HG02678 (cell line): ENCODE data around the gene HRNR.

Experiments used
- ATAC-seq: cut with Tn5 transposase; IDR thresholded peaks from one replicate; pipeline ENCODE4 v1.9.1; 2021; ENCODE audit warnings: mild to moderate bottlenecking, moderate library complexity; ENCODE audit not compliant: unreplicated experiment

The HRNR gene

DNA sequence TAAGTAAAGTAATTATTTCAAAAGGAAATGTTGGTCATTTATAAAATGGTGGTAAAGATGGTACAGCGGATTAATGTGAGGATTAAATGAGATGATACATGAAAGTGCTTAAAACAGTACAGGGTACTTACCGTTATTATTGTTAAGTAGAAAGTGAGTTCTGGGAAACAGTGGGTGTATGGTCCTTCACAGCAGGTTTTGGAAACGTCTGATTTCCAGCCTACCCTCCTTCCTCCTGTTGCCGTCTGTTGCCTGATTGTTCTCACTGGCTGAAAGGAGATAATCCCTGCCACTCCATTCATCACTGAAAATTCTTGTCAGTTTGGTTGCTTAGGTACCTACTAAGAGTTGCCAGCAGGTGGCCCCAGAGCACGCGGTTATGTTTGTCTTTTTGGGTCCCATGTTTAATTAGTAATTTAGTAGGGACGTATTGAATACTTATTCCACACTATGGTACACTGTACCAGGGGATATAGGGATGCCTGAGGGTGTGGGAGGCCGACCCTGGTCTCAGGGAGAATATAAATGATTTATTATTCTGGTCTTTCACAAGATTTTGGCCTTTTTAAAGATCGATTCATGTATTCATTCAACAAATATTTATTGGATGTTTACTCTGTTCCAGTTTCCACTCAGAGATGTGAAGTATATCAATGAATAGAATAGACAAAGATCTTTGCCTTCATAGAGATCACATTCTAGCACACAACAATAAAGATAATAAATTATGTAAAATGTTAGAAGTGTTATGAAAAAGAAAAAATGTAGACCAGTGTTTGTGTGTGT, 34.1 kb downstream of the HRNR start:
- ATAC-seq = peak; percentile 58

DNA sequence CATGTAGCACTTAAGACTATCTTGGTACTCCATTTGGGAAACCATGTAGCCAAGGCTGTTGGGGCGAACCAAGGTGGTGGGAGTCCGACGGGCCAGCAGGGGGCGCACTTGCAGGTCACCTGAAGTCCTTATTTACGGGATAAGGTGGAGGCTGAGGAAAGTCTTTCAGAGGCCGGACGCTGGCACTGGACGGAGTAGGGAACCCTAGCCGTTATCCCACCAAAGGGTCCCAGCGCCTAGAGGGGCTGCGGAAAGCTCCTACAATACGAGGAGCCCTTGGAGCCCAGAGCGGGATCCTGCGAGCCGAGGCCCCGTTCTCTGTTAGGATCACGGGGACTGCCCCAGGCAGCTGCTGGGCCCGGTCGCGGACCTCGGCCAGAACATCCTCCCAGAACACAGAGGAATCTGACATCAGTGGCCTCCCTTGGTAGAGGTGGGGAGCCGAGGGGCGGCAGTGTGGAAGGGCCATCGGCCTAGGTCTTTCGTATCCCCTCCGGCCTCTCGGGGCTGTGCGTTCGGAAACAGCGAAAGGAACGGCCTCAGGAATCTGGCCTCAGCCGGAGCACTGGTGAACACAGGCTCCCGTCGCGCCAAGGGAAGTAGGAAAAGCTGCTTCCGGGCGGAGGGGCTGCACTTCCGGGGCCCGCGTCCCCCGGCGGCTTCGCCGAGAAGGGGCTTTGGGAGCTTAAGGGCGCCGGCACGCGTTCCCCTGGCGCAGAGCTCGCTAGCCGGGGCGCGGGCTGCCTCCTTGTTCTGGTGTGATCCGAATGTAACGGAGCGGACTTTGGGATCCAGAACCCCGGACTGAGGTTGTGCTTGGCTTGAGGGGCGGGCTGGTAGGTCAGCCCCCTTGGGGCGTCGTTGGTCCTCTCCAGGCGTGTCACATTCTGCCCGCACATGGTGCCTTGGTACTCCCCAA, 35.1 kb downstream of the HRNR start:
- peak; percentile 42 for ATAC-seq

DNA sequence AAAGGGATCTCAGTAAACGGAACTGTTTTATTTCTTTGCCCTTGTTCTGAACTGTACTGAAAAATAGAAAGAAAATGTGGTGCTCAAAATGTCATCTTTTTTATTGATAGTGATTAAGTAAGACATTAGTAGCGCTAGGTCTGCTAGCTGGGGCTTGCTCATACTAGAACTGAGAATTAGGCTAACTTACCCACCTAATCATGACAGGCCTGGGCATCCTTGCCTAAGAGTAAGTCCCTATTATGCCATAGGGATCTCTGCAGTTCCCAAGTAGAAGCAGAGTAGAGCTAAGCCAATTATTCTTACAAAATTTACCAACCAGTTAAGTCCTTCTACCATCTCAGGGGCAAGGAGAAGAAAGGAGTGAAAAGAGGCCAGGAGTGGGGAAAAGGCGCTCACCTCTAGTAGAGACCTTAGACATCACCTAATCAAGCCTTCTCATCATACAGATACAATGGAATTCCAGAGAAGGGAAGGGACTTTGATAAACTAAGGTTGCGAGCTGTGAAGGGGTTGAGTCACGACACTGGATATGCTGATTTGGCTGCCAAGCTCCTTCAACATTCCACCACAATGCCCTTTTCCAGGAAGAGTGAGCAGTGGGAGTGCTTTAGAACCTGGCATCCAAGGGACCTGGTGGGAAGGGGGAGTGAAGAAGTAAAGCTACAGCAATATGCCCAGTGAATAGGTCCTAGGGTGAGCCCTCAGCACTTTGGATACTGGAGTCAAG, 37.3 kb downstream of the HRNR start:
- ATAC-seq = no peak

DNA sequence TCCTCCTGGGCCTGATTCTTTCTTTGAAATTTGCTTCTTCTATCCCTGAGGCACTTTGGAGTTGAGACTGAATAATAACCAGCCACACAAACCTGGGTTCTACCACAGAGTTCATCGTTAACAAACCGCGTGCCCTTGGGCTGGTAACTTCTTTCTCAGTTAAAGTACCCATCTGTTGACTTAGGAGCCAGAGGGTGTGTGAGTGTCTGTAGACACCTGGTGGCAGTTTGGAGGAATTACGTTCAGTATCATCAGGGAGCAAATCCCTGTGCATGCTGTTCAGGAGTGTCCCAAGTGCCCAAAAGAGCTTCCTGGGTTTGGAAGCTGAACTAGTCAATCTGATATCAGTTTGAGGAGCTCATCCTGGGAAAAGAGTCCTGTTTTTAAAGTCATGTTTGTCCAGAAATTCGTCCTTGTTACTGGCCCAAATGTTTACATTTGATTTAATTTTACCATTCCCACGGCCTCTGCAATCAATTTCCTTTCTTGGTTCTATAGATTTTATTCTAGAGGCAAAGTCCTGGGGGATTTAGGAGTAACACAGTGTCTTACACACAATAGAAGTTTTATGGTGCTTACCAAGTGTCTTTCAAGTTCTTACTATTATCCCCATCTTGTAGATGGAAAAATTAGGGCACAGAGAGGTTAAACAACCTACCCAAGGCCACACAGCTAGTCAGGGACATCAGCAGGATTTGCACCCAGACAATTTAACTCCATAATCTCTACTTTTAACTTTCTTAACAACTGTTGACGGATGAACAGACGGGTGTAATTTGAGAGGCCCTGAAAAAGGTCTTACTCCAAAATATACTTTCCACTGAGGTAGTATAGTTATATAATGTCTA, 38.2 kb downstream of the HRNR start:
- ATAC-seq = peak; percentile 61

DNA sequence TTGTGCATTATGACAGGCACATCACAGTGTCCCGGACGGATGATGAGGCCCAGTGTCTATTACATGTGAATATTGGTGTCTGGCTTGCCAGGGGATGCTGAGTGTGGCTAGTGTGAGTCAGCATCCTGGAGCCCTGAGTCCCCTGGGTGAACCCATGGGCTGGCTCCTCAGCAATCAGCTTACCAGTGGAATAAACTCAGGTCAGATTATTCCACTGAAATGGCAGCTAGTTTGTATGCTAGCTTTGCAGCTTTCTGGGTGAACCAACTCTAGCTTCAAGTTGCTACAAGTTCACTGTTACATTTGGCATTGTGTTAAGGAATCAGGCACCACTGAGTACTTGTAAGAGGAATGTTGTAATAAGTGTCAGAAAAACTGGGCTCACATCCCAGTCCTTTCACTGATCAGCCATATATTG, 41.0 kb downstream of the HRNR start:
- ATAC-seq = no peak

DNA sequence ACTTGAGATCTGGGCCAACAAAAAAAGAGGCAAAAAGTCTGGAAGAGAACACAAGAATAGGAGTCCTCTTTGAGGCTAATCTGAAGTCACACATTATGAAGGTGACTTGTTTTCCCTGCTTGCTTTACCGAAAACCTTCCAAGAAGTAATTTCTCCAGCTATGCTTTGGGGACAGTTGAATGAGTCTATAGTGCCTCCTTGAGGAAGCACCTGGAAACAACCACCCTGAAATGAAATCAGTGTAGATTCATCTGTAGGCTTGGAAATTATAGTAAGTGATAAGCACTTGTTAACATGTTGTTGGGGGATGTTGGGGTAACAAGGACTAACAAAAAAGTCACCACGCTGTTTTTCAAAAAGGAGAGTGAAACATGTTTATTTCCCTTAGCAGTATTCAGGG, 41.6 kb downstream of the HRNR start:
- no peak for ATAC-seq

DNA sequence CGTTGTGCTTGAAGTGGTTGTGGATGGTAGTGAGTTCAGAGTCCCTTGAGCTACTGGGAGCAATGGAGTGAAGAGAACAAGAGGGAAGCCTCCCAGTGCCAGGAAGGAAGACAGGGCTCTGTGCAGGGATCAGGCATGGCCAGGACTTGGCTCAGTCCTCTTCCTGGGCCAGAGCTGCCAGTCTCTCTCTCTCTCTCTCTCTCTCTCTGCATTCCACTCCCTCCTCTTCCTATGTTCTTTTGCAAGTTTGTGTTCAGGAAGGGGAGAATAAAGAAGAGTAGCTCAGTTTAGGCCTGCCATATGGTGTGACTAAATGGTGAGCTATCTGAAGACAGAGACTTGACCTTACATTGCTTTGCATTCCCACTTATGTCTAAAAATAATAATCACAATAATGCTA, 44.4 kb downstream of the HRNR start:
- no peak for ATAC-seq

DNA sequence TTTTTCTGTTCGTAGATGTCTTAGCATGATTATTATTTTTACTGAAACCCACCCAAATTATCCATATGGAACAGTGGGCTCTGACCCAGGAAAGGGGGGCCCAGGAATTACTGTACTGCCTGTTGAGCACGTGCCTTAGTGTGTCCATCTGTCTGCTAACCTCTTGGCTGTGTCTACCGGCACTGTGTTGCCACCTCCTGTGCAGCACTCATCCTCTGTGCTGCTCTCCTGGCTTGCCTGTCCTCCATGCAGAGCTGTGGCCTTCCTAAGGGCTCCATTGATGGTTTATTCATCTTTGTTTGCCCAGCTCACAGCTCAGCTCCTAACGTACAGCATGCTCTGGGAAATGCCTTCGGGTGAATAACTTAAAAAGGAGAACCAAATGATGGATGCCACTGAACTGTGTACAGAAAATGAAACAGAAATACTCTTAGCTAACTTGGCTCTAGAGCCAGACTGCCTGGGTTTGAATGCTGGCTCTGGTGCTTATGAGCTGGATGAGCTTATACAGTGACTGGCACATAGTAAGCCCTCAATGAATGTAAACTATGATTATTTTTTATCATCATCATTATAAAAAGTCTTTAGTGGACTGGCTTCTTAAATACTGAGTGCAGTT, 53.6 kb downstream of the HRNR start:
- ATAC-seq = no peak

DNA sequence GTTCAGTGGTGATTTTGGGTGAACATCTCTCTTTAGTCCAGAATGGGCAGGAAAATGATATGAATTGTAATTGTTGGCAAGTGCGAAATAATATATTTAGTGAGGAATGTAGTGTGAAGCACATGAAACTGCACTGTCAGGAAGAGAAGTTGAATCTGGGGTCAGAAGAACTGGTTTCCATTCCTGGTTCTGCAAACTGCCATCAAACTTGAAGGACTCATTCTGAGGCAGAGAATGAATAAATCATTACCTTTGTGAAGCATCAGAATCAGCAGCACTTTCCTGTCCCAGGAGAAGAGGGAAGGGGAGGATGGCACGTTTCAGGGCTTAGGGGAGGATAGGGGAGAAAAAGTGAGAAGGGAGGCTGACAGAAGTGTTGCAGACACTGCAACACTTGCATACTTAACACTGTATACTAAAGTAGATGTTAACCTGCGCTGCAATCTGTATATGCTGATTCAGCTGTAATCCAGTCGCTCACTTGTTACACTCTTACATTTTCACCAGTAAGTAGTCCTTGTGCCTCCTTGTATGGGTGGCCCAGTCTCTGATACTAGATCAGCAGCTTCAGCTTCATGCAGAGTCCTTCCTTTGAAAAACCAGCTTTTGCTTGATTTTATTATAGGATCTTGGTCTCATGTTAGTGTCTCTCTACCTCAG, 54.5 kb downstream of the HRNR start:
- no peak for ATAC-seq

DNA sequence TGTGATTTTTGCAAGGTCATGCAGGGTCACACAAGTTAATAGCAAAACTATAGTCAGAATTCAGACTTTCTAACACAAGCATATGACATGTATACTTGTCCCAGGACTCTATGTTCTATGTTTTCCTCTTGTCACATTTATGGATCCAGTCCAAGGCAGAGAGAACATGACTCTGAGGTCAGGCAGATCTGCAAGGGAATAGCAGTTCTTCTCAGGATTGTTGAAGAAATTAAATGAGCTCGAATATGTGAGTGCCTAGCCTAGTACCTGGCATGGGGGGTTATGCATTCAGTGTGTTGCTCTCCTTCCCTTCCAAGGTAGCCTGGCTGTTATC, 55.5 kb downstream of the HRNR start:
- no peak for ATAC-seq

DNA sequence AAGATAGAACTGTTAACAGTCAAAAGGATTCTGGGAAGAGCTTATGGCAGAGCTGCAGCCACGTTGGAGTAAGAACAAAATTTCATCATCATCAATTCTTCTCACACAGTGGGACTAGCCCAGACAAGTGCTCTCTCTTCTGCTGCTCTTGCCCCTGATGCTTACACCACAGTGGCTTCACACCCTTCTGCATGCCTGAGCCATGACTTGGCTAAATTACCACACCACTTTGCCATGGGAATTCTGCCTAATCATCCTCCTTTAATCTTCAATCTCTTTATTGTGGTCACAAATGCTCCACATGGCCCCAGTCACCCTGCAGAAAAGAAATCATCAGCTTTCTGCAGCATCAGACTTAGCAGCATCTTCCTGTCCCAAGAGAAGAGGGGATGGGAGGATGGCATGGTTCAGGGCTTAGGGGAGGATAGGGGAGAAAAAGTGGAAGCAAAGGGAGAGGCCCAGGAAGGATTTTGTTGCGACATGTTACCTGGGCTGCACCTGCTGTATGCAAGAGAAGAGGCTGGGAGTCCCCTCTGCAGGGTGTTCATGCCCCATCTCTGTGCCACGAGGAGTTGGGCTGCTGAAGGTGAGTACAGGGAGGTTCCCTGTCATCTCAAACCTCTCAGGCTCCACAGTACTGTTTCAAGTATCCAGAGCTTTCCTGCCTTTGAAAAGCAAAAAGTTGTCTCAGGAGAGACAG, 56.0 kb downstream of the HRNR start:
- no peak for ATAC-seq

DNA sequence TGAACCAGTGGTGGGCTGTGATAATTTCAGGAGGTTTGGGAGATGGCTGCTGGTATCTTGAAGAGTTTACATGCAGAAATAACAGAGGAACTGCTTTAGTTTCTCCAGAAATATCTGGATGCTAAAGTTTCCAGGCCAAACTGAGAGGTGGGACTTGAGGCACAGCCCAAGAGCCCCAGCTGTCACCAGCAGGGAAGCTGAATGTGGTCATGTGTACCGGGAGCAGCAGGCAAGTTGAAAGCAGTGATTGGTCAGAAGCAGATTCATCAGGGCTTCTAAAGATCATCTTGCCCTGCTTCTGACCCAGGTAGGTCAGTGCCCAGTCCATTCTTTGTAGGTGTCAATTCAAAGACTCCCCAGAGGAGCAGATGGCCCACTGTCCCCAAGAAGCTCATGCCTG, 57.0 kb downstream of the HRNR start:
- ATAC-seq = no peak

DNA sequence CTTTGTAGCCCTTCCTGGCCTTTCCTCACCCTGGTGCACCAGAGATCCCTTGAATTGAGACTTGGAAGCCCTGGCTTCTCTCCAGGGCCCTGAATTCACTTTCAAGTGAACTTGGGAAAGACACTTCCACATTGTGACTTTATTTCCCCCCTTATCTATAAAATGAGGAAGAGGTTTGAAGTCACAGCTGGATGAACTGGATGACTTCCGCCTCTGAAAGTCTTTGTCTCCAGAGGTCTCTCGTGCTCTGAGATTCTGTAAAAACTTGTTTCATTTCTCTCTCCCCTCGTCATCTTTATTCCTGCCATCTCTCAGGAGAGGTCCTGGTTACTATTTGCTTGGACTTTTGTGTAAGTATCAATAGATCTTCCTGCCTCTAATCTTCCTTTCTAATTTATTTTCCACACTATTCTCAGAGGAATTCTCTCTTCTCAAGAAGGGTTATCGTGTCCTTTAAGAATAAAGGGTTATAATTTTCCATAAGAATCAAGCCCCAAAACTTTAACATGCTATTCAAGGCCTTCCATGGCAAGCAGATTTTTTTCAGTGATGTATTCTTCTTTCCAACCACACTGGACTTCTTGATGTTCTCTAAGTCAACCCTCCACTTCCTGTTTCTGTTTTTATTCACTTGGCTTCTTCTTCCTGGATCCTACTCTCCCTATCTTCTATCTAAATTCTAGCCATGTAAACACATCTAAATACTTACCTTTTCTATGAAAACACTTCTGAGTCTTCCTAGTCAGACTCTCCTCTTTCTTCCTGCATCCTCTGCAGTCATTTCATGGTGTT, 58.5 kb downstream of the HRNR start:
- ATAC-seq = no peak

DNA sequence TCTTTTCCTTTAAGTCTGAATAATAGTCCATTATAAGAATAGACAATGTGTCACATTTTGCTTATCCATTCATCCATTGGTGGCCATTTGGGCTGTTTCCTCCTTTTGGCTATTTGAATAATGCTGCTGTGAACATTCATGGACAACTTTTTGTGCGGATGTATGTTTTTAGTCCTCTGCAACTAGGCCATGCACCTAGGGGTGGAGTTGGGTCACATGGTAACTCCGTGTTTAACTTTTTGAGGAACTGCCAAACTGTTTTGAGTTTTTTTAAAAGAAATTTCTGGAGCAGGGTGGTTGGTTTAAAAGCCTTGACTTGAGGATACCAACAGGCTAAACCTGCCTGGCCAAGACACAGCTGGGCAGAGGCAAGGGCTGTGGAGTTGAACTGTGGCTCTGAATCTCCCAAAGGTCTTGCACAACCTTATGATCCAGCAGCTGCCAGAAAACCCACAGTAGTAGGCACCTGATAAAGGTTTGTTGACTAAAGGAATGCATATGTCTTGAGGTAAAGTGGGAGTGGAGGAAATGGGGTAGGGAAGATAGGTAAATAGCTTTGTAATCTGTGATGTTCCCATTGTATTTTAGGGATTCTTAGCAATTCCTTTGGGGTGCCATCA, 59.4 kb downstream of the HRNR start:
- no peak for ATAC-seq

DNA sequence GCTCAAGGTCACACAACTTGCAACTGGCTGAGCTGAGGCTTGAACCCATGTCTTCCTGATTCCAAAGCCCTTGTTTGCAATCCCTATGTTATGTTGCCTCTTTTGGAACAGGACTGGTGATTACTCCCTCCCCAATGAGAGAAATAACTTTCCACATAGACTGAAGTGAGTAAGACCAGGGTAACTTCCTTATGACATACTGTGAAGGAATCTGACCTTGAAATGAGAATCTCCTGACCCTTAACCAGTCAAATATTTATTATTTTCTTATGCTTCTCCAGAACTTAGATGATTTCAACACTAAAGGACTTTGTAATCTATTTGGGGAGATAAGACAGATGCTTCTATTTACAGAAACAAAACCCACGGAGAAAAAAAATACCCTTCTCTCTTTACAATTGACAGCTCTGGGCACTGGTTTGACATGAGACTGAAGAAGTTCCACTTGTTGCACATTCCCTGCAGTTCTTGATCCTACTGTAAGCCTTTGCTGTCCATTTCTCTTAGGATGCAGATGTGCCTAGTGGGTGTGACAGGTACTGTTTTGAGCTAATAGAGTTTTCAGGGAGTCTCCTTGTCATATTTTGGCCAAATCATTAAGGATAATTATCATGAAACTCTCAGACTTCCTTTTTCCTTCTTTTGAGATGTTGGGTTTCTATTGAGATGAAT, 61.1 kb downstream of the HRNR start:
- ATAC-seq = no peak
